ENCODE data around the gene REXO1. TPM values are rescaled to one million over a fixed set of nuclear protein-coding genes. Genes with fewer than 3 reads are reported as not detected.

Gene REXO1
- total RNA-seq, 1 donor from 2014 or later = 37.2 TPM

- Histone ChIP-seq H3K4me3 (peak overlapping the region; percentile 93), H3K4me1 (peaks cover 38% of the 10 kb centered on the region), H3K9me3 (no peaks in the 10 kb centered on the region), H3K36me3 (peaks cover 24% of the 10 kb centered on the region), H3K27me3 (no peaks in the 10 kb centered on the region), H3K27ac (peak overlapping the region; percentile 93)
- ATAC-seq (no peak), DNase-seq (no peak)
- no peak for TF ChIP-seq CTCF (IDR thresholded peaks at IDR 0.05)
- intact Hi-C loops (cut with DNase I) = no loop called here
Observed at GRCh38 chr19:1874554-1875185, 26.4 kb upstream of the REXO1 start.

GRCh38 chr19:1873524-1874473 is 25.5 kb upstream of the REXO1 start:
- Histone ChIP-seq H3K36me3 (peaks cover 24% of the 10 kb centered on the region), H3K4me3 (peak overlapping the region; percentile 93), H3K4me1 (peaks cover 38% of the 10 kb centered on the region), H3K27ac (peak overlapping the region; percentile 93), H3K9me3 (no peaks in the 10 kb centered on the region), H3K27me3 (no peaks in the 10 kb centered on the region)
- ATAC-seq = peak; percentile 8
- intact Hi-C loops (cut with DNase I) = no loop called here
- peak; percentile 82 for DNase-seq
- TF ChIP-seq CTCF (IDR thresholded peaks at IDR 0.05) = no peak

- Histone ChIP-seq H3K9me3 (no peaks in the 10 kb centered on the region), H3K4me1 (peaks cover 38% of the 10 kb centered on the region), H3K36me3 (peaks cover 24% of the 10 kb centered on the region), H3K27ac (peak overlapping the region; percentile 93), H3K27me3 (no peaks in the 10 kb centered on the region), H3K4me3 (peak overlapping the region; percentile 93)
- ATAC-seq (no peak), DNase-seq (no peak)
- no peak for TF ChIP-seq CTCF (IDR thresholded peaks at IDR 0.05)
- intact Hi-C loops (cut with DNase I) = no loop called here
Observed at GRCh38 chr19:1872807-1873523, 24.7 kb upstream of the REXO1 start.

- intact Hi-C loops (cut with DNase I) = no loop called here
- H3K9me3 ChIP-seq = no peaks in the 10 kb centered on the region
- no peaks in the 10 kb centered on the region for H3K27me3 ChIP-seq
- DNase-seq (peak; percentile 62), ATAC-seq (no peak)
- no peak for TF ChIP-seq CTCF (IDR thresholded peaks at IDR 0.05)
- H3K4me1 ChIP-seq = peaks cover 36% of the 10 kb centered on the region
- no peak overlapping the region for H3K4me3 ChIP-seq
- peaks cover 24% of the 10 kb centered on the region for H3K36me3 ChIP-seq
- no peak overlapping the region for H3K27ac ChIP-seq
Observed at GRCh38 chr19:1871630-1872029, 23.3 kb upstream of the REXO1 start.

- H3K27me3 ChIP-seq = no peaks in the 10 kb centered on the region
- intact Hi-C loops (cut with DNase I) = no loop called here
- peaks cover 24% of the 10 kb centered on the region for H3K36me3 ChIP-seq
- no peak for ATAC-seq
- H3K4me3 ChIP-seq = no peak overlapping the region
- peaks cover 31% of the 10 kb centered on the region for H3K4me1 ChIP-seq
- H3K9me3 ChIP-seq = no peaks in the 10 kb centered on the region
- no peak for TF ChIP-seq CTCF (IDR thresholded peaks at IDR 0.05)
- no peak overlapping the region for H3K27ac ChIP-seq
- no peak for DNase-seq
Observed at GRCh38 chr19:1871140-1871597, 22.9 kb upstream of the REXO1 start.
